Smooth muscle cell (in vitro differentiated cells): ENCODE data around the gene GLB1L2. TPM values are rescaled to one million over a fixed set of nuclear protein-coding genes. Genes with fewer than 3 reads are reported as not detected.

Source experiments
- DNase-seq: peaks from one replicate; lab custom pipeline; 2025; ENCODE audit not compliant: unreplicated experiment; lab: John Stamatoyannopoulos, UW
- H2AFZ ChIP-seq: fragments of 200-600 bp; sonication (generic); 2 replicates; pipeline ENCODE4 v1.6.0; 2016; ENCODE audit warnings: antibody characterized with exemption, low read depth, mild to moderate bottlenecking
- H3F3A ChIP-seq: fragments of 200-600 bp; sonication (generic); 2 replicates; pipeline ENCODE4 v1.6.0; 2017; ENCODE audit warnings: antibody characterized with exemption, low read depth
- H3K27ac ChIP-seq: fragments of 200-600 bp; sonication (generic); 2 replicates; pipeline ENCODE4 v1.5.1; 2016; ENCODE audit warnings: low read depth, mild to moderate bottlenecking
- H3K27me3 ChIP-seq: fragments of 200-600 bp; sonication (generic); 2 replicates; pipeline ENCODE4 v1.6.1; 2016; ENCODE audit warnings: low read depth, mild to moderate bottlenecking
- H3K36me3 ChIP-seq: fragments of 200-600 bp; sonication (generic); 2 replicates; pipeline ENCODE4 v1.5.1; 2016; ENCODE audit warnings: low read depth
- H3K4me1 ChIP-seq: fragments of 200-600 bp; sonication (generic); 2 replicates; pipeline ENCODE4 v1.5.1; 2016; ENCODE audit warnings: low read depth
- H3K4me2 ChIP-seq: fragments of 200-600 bp; sonication (generic); 2 replicates; pipeline ENCODE4 v1.6.0; 2016; ENCODE audit warnings: mild to moderate bottlenecking
- H3K4me3 ChIP-seq: fragments of 200-600 bp; sonication (generic); 2 replicates; pipeline ENCODE4 v1.5.1; 2016; ENCODE audit warnings: mild to moderate bottlenecking
- H3K79me2 ChIP-seq: fragments of 200-600 bp; sonication (generic); 2 replicates; pipeline ENCODE4 v1.6.0; 2016; ENCODE audit warnings: low read depth, mild to moderate bottlenecking
- H3K9ac ChIP-seq: fragments of 200-600 bp; sonication (generic); 2 replicates; pipeline ENCODE4 v1.6.0; 2016; ENCODE audit warnings: low read depth
- H3K9me3 ChIP-seq: fragments of 200-600 bp; sonication (generic); replicated peaks from 2 replicates; pipeline ENCODE4 v1.5.1; 2016; ENCODE audit warnings: low read depth
- H4K20me1 ChIP-seq: fragments of 200-600 bp; sonication (generic); 2 replicates; pipeline ENCODE4 v1.6.0; 2016; ENCODE audit warnings: low read depth
- WGBS: methylation state at CpG from one replicate; pipeline ENCODE4 v1.1.7; 2016; ENCODE audit warnings: low lambda C conversion rate; 5-methylcytosine and 5-hydroxymethylcytosine counted together
- polyA plus RNA-seq: library from polyadenylated mRNA; unstranded; fragments of >200 nt; fragmentation: Nextera tagmentation; extraction: Ambion mirVana; gene quantifications from 2 replicates; pipeline ENCODE4 v1.2.1, GENCODE V29; 2016
- total RNA-seq: library from RNA; depleted of rRNA; stranded (reverse); fragments of >200 nt; gene quantifications from 2 replicates; pipeline ENCODE4 v1.2.3, GENCODE V29; 2014
- TF ChIP-seq, protein P1 (sequence below): fragments of 200-600 bp; sonication (generic); IDR thresholded peaks from 2 replicates; pipeline ENCODE4 v1.5.1; 2017; ENCODE audit warnings: borderline replicate concordance, mild to moderate bottlenecking, antibody characterized with exemption; ENCODE audit not compliant: insufficient read depth, poor library complexity, severe bottlenecking

The GLB1L2 gene
- total and polyA plus RNA-seq, 2 experiments from 2014 or later = 0.40 to 0.83 TPM

DNA sequence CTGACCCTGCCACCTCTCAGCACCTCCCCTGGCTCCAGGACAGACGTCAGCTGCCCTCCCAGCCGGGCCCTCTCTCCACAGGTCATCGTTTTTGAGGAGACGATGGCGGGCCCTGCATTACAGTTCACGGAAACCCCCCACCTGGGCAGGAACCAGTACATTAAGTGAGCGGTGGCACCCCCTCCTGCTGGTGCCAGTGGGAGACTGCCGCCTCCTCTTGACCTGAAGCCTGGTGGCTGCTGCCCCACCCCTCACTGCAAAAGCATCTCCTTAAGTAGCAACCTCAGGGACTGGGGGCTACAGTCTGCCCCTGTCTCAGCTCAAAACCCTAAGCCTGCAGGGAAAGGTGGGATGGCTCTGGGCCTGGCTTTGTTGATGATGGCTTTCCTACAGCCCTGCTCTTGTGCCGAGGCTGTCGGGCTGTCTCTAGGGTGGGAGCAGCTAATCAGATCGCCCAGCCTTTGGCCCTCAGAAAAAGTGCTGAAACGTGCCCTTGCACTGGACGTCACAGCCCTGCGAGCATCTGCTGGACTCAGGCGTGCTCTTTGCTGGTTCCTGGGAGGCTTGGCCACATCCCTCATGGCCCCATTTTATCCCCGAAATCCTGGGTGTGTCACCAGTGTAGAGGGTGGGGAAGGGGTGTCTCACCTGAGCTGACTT lies 43.2 kb downstream of the GLB1L2 start:
- H3K36me3 ChIP-seq = no peaks in the 10 kb centered on the region
- no peaks in the 10 kb centered on the region for H3K79me2 ChIP-seq
- 88% methylated on average over 16 of the region's 16 CpGs for WGBS
- TF ChIP-seq, protein P1, sequence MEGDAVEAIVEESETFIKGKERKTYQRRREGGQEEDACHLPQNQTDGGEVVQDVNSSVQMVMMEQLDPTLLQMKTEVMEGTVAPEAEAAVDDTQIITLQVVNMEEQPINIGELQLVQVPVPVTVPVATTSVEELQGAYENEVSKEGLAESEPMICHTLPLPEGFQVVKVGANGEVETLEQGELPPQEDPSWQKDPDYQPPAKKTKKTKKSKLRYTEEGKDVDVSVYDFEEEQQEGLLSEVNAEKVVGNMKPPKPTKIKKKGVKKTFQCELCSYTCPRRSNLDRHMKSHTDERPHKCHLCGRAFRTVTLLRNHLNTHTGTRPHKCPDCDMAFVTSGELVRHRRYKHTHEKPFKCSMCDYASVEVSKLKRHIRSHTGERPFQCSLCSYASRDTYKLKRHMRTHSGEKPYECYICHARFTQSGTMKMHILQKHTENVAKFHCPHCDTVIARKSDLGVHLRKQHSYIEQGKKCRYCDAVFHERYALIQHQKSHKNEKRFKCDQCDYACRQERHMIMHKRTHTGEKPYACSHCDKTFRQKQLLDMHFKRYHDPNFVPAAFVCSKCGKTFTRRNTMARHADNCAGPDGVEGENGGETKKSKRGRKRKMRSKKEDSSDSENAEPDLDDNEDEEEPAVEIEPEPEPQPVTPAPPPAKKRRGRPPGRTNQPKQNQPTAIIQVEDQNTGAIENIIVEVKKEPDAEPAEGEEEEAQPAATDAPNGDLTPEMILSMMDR = no peak
- no peak overlapping the region for H3K9ac ChIP-seq
- no peak overlapping the region for H3K4me2 ChIP-seq
- H4K20me1 ChIP-seq = no peaks in the 10 kb centered on the region
- no peak overlapping the region for H3K4me3 ChIP-seq
- no peaks in the 10 kb centered on the region for H3K4me1 ChIP-seq
- H3F3A ChIP-seq = no peaks in the 10 kb centered on the region
- H2AFZ ChIP-seq = no peak overlapping the region
- H3K9me3 ChIP-seq = no peaks in the 10 kb centered on the region
- no peaks in the 10 kb centered on the region for H3K27me3 ChIP-seq
- no peak for DNase-seq
- H3K27ac ChIP-seq = no peak overlapping the region

DNA sequence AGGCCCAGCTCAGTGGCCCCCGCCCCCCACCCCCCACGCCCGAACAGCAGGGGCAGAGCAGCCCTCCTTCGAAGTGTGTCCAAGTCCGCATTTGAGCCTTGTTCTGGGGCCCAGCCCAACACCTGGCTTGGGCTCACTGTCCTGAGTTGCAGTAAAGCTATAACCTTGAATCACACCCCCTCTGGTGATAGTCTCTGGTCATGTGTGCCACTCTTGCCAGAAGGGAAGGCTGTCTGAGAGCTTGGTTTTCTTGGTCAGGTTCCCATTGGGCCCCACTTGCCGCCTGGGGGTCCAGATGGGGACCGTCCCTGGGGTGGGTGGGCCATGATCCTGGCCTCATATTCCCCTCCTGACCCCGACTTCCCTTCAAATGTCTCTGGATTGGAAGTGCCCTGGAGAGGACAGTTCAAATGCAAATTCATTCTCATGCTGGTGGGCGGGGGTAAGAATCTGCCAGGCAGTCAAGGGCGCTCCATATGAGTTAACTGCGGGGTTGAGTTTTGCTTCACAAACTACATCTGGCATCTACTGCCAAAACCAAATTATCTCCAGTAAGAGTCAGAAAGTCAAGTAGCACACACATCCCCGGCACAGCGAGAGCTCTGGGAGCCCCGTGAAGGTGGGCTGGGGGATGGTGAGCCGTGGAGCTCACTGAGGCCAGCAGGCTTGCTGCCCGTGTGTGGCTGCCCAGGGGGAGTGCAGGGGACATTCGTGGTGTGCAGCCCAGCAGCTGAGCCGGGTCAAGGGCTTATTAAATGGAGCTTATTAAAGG lies 44.5 kb downstream of the GLB1L2 start:
- no peak overlapping the region for H3K9ac ChIP-seq
- H3K4me2 ChIP-seq = no peak overlapping the region
- no peak overlapping the region for H3K27ac ChIP-seq
- H3K36me3 ChIP-seq = no peaks in the 10 kb centered on the region
- no peak overlapping the region for H3K4me3 ChIP-seq
- no peaks in the 10 kb centered on the region for H3K4me1 ChIP-seq
- H4K20me1 ChIP-seq = no peaks in the 10 kb centered on the region
- H2AFZ ChIP-seq = no peak overlapping the region
- H3F3A ChIP-seq = no peaks in the 10 kb centered on the region
- no peaks in the 10 kb centered on the region for H3K9me3 ChIP-seq
- H3K79me2 ChIP-seq = no peaks in the 10 kb centered on the region
- TF ChIP-seq, protein P1 = no peak
- no peaks in the 10 kb centered on the region for H3K27me3 ChIP-seq
- WGBS = 87% methylated on average over 16 of the region's 18 CpGs
- DNase-seq = no peak

DNA sequence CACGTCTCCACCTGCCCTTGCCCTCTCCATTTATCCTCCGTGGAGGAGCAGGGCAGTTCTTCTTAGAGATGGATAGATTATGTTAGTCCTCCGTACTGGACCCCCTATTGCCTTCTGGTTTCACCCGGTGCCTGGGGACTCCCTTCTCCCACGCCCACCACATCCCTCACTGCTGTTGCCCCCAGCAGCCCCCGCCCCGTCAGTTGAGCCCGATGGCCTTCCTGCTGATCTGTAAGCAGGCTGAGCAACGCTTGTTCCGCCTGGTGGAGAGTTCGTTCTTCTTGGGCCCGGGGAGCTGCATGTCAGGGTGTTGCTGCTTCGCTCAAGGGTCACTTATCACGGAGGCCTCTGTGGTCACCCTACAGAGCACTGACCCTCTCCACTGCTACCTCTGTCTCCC lies 46.1 kb downstream of the GLB1L2 start:
- Histone ChIP-seq H3K27me3 (no peaks in the 10 kb centered on the region), H3K9ac (no peak overlapping the region), H3K4me1 (no peaks in the 10 kb centered on the region), H4K20me1 (no peaks in the 10 kb centered on the region), H3K27ac (no peak overlapping the region), H2AFZ (no peak overlapping the region), H3K36me3 (no peaks in the 10 kb centered on the region), H3K79me2 (no peaks in the 10 kb centered on the region), H3K9me3 (no peaks in the 10 kb centered on the region), H3K4me3 (no peak overlapping the region), H3F3A (no peaks in the 10 kb centered on the region), H3K4me2 (no peak overlapping the region)
- 90% methylated on average over 14 of the region's 14 CpGs for WGBS
- TF ChIP-seq, protein P1 = no peak
- DNase-seq = no peak

DNA sequence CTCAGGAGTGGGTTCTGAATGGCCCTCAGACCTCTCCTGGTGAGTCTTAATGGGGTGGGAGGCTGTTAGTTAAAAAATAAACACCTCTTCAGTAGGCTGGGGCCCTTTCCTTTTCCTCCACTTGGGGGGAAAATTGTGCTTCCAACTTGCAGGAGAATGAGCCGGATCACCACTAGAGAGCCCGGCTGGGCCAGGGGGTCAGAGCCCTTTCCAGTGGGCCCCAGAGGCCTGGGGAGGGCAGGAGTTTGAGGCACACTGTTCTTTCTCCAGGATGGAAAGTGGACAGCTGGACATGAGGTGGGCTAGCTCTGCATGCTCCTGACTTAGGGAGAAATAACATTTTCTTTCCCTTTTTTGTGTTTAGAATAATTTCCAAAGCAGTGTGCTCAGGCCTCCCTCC lies 47.5 kb downstream of the GLB1L2 start:
- Histone ChIP-seq H3K79me2 (no peaks in the 10 kb centered on the region), H3K36me3 (no peaks in the 10 kb centered on the region), H3K9me3 (no peaks in the 10 kb centered on the region), H3K27me3 (no peaks in the 10 kb centered on the region), H3K4me3 (no peak overlapping the region), H2AFZ (no peak overlapping the region), H3K27ac (no peak overlapping the region), H3F3A (no peaks in the 10 kb centered on the region), H3K4me1 (no peaks in the 10 kb centered on the region), H4K20me1 (no peaks in the 10 kb centered on the region), H3K9ac (no peak overlapping the region), H3K4me2 (no peak overlapping the region)
- 78% methylated on average over 2 of the region's 2 CpGs for WGBS
- TF ChIP-seq, protein P1 = no peak
- DNase-seq = no peak
